Muscle layer of duodenum (tissue), 2 donors: ENCODE data around the gene FAT3.

Experiments used
- H3K27ac ChIP-seq: one replicate; pipeline ENCODE4 v1.7.0; 2013; ENCODE audit warnings: mild to moderate bottlenecking, low read length
- H3K27me3 ChIP-seq: one replicate; pipeline ENCODE4 v1.7.0; 2013; ENCODE audit warnings: low read depth, mild to moderate bottlenecking, control low read depth, low read length
- H3K36me3 ChIP-seq, 2 donors: one replicate each; pipeline ENCODE4 v1.7.0; 2013; ENCODE audit warnings: low read length in 2 of 2, control low read depth in 1 of 2, mild to moderate bottlenecking in 1 of 2; ENCODE audit not compliant: insufficient read depth in 2 of 2, control insufficient read depth in 1 of 2
- H3K4me1 ChIP-seq, 2 donors: one replicate each; pipeline ENCODE4 v1.7.0; 2013; ENCODE audit warnings: low read length in 2 of 2, mild to moderate bottlenecking in 2 of 2, control low read depth in 1 of 2, moderate library complexity in 1 of 2; ENCODE audit not compliant: insufficient read depth in 2 of 2, control insufficient read depth in 1 of 2
- H3K4me3 ChIP-seq, 2 donors: one replicate each; pipeline ENCODE4 v1.7.0; 2013; ENCODE audit warnings: low read length in 2 of 2, low read depth in 1 of 2, mild to moderate bottlenecking in 1 of 2
- H3K9me3 ChIP-seq, 2 donors: one replicate each; pipeline ENCODE4 v1.7.0; 2013; ENCODE audit warnings: low read length in 2 of 2, control low read depth in 1 of 2, mild to moderate bottlenecking in 1 of 2; ENCODE audit not compliant: control insufficient read depth in 1 of 2
- donor health status: healthy.

Gene FAT3

GRCh38 chr11:92267278-92267677, 42.7 kb downstream of the FAT3 start:
- no peaks in the 10 kb centered on the region for H3K9me3 ChIP-seq
- no peak overlapping the region for H3K4me3 ChIP-seq
- no peak overlapping the region for H3K27ac ChIP-seq
- H3K36me3 ChIP-seq = no peaks in the 10 kb centered on the region
- H3K27me3 ChIP-seq = no peaks in the 10 kb centered on the region
- H3K4me1 ChIP-seq = no peaks in the 10 kb centered on the region

- H3K9me3 ChIP-seq = no peaks in the 10 kb centered on the region
- no peak overlapping the region for H3K27ac ChIP-seq
- no peaks in the 10 kb centered on the region for H3K4me1 ChIP-seq
- no peaks in the 10 kb centered on the region for H3K36me3 ChIP-seq
- H3K27me3 ChIP-seq = no peaks in the 10 kb centered on the region
- H3K4me3 ChIP-seq = no peak overlapping the region
These were observed 43.4 kb downstream of the FAT3 start for GRCh38 chr11:92267968-92268367.

GRCh38 chr11:92268546-92268945, 43.9 kb downstream of the FAT3 start:
- Histone ChIP-seq H3K27me3 (no peaks in the 10 kb centered on the region), H3K27ac (no peak overlapping the region), H3K36me3 (no peaks in the 10 kb centered on the region), H3K9me3 (no peaks in the 10 kb centered on the region), H3K4me3 (no peak overlapping the region), H3K4me1 (no peaks in the 10 kb centered on the region)

DNA sequence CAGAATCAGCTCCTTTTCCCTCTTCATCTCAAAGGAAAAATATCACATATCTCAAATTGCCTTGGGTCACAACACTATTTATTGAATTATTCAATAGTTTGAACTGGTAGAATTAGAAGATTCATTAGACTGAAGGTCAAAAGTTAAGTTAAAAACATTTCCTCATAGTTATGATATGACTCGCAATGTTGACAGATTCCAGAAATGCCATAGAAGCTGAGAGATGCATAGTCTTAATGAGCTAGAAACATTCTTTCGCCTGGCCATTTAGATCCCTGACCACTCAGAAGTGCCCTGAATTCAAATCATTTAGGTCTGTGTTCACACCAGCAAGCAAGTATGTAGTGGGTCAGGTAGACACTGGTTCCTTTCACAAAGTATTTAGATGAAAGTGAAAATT, 44.4 kb downstream of the FAT3 start:
- Histone ChIP-seq H3K4me1 (no peaks in the 10 kb centered on the region), H3K9me3 (no peaks in the 10 kb centered on the region), H3K36me3 (no peaks in the 10 kb centered on the region), H3K27me3 (no peaks in the 10 kb centered on the region), H3K4me3 (no peak overlapping the region), H3K27ac (no peak overlapping the region)

DNA sequence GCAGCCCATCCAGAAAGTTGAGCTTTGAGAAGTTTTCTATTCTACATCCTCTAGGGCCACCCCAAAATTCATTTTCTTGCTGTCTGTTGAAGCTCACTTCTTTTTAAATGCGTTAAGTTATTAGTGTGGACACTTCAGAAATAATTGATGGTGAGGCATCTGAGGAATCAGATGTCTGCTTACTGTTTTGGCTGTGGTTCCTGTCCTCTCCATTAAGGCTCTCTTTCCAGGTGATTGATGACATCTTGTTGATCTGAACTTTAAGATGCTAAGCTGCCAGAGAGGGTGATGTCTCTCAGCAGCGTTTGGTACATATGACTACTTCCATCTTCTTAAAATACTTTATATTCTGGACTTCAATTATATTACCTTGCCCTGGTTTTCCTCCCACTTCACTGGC, 45.2 kb downstream of the FAT3 start:
- H3K9me3 ChIP-seq = no peaks in the 10 kb centered on the region
- no peaks in the 10 kb centered on the region for H3K4me1 ChIP-seq
- no peaks in the 10 kb centered on the region for H3K36me3 ChIP-seq
- no peak overlapping the region for H3K4me3 ChIP-seq
- no peaks in the 10 kb centered on the region for H3K27me3 ChIP-seq
- H3K27ac ChIP-seq = no peak overlapping the region

DNA sequence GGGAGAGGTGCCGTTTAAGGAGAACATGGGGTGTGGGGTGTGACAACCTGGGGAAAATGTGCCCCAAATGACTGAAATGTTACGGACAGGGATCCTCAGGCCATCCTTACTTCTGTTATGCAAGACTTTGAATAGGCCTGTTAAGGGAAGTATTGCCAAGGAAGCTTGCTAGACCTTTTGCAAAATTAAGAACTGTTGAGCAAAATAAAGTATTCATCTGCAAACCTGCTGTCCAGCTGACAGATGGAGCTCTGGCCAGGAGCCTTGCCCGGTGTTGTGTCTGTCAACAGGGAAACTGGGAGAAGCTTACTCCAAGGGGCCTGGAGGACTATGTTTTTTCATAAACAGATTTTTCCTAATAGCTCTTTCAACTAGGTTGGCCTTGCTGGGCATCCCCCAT, 48.0 kb downstream of the FAT3 start:
- H3K27ac ChIP-seq = no peak overlapping the region
- no peak overlapping the region for H3K4me3 ChIP-seq
- H3K4me1 ChIP-seq = no peaks in the 10 kb centered on the region
- H3K27me3 ChIP-seq = no peaks in the 10 kb centered on the region
- H3K36me3 ChIP-seq = no peaks in the 10 kb centered on the region
- H3K9me3 ChIP-seq = no peaks in the 10 kb centered on the region
